Inflammatory macrophage treated with lipopolysaccharide for 4 hours (primary cell): ENCODE measurements around the gene FAM236A.
"Not testable (repeated sequence)": the region's sequence is repeated elsewhere in the genome, so short reads cannot be mapped to it uniquely, and the experiment has no call there.

Source experiments
- DNase-seq: peaks from one replicate; pipeline ENCODE4 v3.0.0-alpha.2; 2020

Gene FAM236A

DNA sequence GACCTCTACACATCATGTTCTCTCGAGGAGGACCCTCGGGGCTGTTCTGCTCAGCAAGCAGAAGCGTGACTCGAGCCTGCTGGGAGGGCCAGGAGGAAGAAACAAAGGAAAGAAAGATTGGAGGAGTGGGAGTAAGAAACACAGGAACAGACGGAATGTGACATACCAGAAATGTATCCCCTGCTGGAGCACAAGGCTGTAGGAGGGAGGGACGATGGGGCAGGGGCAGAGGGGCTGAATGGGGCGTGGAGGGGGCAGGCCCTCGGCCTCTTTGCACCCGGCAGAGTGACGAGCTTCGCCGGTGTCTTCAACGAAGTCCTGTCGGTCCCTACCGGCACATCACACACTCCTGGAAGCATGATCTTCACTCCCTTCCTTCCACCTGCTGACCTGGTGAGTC, at the start of gene FAM236A:
Gene FAM236A, plus strand, starts transcription at position 301 of the 400 bp plus-strand sequence. Its CDS starts 57 bp downstream, at position 358.
- not testable (repeated sequence) for DNase-seq

GRCh38 chrX:72889740-72890139, 48.3 kb upstream of the FAM236A start:
- DNase-seq = not testable (repeated sequence)

DNA sequence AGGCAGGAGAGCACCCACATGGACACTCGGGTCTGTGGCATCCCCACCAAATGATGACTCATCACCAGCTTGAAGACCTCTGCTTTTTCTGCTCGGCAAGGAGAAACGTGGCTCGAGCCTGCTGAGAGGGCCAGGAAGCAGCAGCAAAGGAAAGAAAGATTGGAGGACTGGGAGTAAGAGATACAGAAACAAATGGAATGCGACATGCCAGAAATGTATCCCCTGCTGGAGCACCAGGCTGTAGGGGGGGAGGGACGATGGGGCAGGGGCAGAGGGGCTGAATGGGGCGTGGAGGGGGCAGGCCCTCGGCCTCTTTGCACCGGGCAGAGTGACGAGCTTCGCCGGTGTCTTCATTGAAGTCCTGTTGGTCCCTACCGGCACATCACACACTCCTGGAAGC, 25.7 kb upstream of the FAM236A start, which contains the start of gene FAM236C:
Gene FAM236C, plus strand, starts transcription at position 301 of the 400 bp plus-strand sequence. CDS start 100 bp downstream, outside the sequence.
- DNase-seq = not testable (repeated sequence)

DNA sequence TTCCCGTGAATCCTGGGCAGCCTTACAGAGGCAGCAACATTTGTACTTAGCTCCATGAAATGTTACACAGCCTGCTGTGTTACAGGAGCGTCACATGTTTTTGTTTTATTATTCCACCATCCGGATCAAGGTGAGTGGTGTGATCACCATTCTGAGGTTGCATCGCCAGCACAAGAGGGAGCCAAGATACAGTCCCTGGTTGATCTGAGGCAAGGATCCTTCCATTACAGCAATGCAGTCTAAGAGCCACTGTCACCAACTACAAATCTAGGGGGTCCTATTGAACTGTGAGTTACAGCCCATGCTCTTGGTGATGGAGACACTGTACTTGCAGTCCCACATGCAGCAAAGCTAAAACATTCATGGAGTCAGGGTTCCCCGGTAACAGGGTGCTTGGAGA, 21.9 kb upstream of the FAM236A start:
- not testable (repeated sequence) for DNase-seq

DNA sequence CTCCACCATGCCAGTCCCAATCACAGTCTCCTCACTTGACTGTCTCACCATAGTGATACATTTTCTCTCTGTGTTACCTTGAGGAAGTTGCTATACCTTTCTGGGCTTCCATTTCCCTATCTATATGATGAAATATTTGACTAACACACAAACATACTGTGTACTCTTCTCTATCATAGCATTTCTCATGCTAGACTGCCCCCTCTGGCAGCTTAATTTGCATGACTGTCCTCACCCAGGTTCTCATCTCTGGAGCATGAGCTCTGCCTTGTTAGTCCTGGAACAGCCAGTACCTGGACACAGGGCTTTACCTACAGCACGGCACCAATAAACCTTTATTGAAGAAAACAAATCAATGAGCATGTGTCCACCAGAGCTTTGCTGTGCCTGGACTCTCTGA, 5.7 kb upstream of the FAM236A start:
- not testable (repeated sequence) for DNase-seq

GRCh38 chrX:72936455-72936854, 1.6 kb upstream of the FAM236A start:
- DNase-seq = not testable (repeated sequence)

DNA sequence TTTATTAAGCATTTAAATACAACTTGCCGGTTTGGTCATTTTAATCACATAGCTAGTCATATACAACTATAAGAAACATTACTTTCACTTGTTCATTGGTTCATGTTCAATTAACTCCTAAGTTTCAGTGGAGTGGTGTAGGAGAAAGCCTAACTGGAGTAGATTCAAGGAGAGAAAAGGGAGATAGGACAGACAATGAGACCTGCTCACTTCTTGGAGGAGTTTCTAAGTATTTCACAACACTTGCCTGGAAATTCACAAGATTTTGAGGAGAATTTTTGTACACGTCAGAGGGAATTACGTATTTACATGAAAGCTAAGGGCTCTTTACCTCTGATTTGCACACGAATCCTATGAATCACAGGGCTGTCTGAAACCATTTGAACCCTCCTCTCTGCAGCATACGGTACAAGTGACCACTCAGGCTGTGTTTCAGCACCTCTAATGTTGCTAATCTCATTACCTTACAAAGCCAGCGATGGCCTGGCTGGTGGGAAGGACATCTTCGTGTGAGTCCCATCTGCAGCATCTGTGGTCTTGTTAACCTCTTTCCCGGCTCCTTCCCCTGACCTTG, 1.0 kb upstream of the FAM236A start:
- not testable (repeated sequence) for DNase-seq

DNA sequence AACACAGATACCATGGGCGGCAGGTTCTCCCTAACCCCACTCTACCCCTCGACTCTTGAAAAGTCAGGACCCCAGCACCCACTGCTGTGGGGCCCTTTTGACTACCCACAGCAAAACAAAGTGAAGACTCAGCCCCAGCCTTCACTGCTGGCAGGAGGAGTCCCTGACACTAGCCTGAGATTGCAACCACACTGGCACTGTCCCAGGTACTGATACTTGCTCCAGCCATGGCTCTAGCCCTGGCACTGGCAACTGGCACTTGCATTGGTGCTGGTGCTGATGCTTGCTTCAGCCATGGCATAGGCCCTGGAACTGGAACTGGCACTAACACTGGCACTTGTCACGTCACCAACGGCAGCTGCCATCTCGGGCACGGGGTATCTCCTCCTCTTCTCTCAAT, 4.3 kb downstream of the FAM236A start:
- not testable (repeated sequence) for DNase-seq

- DNase-seq = not testable (repeated sequence)
Observed at GRCh38 chrX:72943035-72943818, 5.2 kb downstream of the FAM236A start.

DNA sequence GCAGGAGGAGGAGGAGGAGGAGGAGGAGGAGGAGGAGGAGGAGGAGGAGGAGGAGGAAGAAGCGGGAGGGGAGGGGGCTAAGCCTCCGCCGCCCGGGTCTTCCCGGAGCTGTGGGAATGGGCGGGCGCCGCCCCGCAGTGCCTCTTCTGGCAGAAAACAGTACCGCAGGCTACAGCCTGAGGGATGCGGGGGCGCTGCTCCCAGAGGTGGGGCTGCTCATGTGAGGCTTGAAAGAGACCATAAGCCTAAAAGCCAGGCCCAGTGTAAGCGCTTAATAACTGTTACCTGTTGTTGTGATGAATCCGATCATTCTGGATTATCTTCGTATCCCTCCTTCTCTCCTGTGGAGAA, 5.8 kb downstream of the FAM236A start, which contains the start of gene DMRTC1:
Gene DMRTC1, minus strand, starts transcription at position 19 of the 351 bp plus-strand sequence. CDS start 68,143 bp downstream, outside the sequence.
- DNase-seq = not testable (repeated sequence)

DNA sequence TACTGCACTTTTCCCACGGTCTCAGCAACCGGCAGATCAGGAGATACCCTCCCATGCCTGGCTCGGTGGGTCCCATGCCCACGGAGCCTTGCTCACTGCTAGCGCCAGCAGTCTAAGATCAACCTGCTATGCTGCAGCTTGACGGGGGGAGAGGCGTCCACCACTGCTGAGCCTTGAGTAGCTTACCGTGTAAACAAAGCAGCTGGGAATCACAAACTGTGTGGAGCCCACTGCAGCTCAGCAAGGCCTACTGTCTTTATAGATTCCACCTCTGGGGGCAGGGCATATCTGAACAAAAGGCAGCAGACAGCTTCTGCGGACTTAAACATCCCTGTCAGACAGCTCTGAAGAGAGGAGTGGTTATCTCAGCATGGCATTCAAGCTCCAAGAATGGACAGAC, 22.0 kb downstream of the FAM236A start:
- DNase-seq = not testable (repeated sequence)

DNA sequence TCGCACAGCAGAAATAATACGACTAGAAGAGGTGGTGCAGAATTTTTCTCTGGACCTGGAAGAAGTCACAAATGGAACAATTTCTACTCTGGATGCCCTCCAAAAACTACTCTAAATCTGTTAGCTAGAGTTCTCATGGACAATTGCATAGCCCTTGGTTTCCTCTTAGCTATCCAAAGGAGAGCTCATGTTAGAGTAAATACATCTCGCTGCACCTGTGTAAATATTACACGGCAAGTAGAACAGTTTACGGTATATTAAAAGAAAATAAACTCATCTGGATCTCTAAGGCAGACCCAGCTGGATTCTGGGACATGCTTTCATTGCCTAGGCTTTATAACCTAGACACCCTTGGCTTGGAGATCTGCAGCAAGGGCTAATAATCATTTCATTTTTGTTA, 33.9 kb downstream of the FAM236A start:
- not testable (repeated sequence) for DNase-seq

DNA sequence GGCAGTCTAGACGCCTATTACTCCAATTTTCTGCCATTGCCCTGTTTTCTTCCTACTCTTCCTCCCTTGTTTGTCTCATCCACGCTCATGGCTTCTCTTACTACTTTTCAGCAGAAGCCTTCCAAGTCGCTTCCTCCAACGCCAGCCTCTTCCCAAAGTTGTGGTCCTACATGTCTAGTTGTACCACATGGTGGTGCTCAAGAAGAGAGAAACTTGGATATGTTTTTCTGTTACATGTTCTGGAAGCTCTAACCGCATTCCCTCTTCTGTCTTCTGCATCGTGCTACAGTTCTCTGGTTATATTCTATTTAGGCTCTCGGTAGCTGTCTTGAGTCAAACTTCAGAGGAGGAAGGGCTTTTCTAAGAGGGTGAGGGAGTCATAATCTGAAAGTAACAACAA, 36.9 kb downstream of the FAM236A start:
- not testable (repeated sequence) for DNase-seq

DNA sequence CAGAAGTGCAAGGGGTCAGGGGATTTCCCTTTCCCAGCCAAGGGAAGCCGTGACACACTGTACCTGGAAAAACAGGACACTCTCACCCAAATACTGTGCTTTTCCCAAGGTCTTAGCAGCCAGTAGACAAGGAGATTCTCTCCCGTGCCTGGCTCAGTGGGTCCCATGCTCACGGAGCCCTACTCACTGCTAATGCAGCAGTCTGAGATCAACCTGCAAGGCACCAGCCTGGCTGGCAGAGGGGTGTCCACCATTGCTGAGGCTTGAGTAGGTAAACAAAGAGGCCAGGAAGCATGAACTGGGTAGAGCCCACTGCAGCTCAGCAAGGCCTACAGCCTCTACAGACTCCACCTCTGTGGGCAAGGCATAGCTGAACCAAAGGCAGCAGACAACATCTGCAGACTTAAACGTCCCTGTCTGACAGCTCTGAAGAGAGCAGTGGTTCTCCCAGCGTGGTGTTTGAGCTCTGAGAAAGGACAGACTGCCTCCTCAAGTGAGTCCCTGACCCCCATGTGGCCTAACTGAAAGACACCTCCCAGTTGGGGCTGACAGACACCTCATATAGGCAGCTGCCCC, 43.0 kb downstream of the FAM236A start:
- DNase-seq = not testable (repeated sequence)
